A549 (cell line): ENCODE measurements around the gene LPAR1.

ENCODE experiments used
- POLR2A ChIP-seq: IDR thresholded peaks from 2 replicates; pipeline ENCODE4 v1.6.1; 2012; ENCODE audit warnings: mild to moderate bottlenecking, low read length
- TF ChIP-seq, protein P1 (sequence below): fragments of >200 bp; sonication (Bioruptor Twin); formaldehyde crosslinking; IDR thresholded peaks from 3 replicates; pipeline ENCODE4 v1.5.1; 2016
- TF ChIP-seq, protein P2 (sequence below): IDR thresholded peaks from 2 replicates; pipeline ENCODE4 v1.6.1; 2012

DNA sequence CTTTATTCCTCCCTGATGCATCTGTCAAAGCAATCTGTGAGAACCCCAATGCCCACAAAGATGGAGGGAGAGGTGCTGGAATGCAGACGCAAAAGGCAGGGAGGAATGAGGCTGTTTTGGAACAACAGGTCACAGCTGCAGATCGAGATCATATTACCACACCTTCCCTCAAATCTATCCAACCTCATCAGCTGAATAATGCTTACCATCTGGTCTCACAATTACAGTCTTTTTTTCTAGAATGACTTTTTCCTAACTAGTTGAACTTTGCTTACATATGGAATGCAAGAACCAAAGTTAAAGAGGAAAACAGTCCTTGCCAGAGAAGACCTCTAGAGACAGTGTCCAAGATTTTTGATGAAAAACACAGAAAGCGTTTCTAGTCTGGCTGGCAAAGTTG, 158.1 kb downstream of the LPAR1 start:
- TF ChIP-seq, protein P1, sequence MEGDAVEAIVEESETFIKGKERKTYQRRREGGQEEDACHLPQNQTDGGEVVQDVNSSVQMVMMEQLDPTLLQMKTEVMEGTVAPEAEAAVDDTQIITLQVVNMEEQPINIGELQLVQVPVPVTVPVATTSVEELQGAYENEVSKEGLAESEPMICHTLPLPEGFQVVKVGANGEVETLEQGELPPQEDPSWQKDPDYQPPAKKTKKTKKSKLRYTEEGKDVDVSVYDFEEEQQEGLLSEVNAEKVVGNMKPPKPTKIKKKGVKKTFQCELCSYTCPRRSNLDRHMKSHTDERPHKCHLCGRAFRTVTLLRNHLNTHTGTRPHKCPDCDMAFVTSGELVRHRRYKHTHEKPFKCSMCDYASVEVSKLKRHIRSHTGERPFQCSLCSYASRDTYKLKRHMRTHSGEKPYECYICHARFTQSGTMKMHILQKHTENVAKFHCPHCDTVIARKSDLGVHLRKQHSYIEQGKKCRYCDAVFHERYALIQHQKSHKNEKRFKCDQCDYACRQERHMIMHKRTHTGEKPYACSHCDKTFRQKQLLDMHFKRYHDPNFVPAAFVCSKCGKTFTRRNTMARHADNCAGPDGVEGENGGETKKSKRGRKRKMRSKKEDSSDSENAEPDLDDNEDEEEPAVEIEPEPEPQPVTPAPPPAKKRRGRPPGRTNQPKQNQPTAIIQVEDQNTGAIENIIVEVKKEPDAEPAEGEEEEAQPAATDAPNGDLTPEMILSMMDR: no peak
- no peak for TF ChIP-seq POLR2A
- TF ChIP-seq, protein P2, sequence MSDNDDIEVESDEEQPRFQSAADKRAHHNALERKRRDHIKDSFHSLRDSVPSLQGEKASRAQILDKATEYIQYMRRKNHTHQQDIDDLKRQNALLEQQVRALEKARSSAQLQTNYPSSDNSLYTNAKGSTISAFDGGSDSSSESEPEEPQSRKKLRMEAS: no peak
